GM12865 (cell line): ENCODE results near the gene SAMD13.

Experiments used
- DNase-seq: peaks from one replicate; pipeline ENCODE4 v3.0.0; 2010; ENCODE audit warnings: low read depth
- H3K4me3 ChIP-seq: 2 replicates; pipeline ENCODE4 v1.5.1; 2011; ENCODE audit warnings: mild to moderate bottlenecking, low read depth, low read length, control low read depth
- CTCF ChIP-seq: IDR thresholded peaks from 2 replicates; pipeline ENCODE4 v1.5.1; 2011; ENCODE audit warnings: low read length, control low read depth, low read depth, inconsistent platforms; ENCODE audit not compliant: insufficient read depth; ENCODE audit errors: missing control alignments

The SAMD13 gene

GRCh38 chr1:84358695-84359094, 57.2 kb downstream of the SAMD13 start:
- TF ChIP-seq CTCF = no peak
- H3K4me3 ChIP-seq = no peak overlapping the region
- no peak for DNase-seq

- H3K4me3 ChIP-seq = no peak overlapping the region
- no peak for DNase-seq
- TF ChIP-seq CTCF = no peak
Observed at GRCh38 chr1:84360316-84360715, 58.8 kb downstream of the SAMD13 start.

- no peak for DNase-seq
- H3K4me3 ChIP-seq = no peak overlapping the region
- no peak for TF ChIP-seq CTCF
Observed at GRCh38 chr1:84361796-84362195, 60.3 kb downstream of the SAMD13 start.

- no peak for DNase-seq
- no peak for TF ChIP-seq CTCF
Observed at GRCh38 chr1:84363019-84363418, 61.5 kb downstream of the SAMD13 start.

GRCh38 chr1:84363622-84364021, 62.1 kb downstream of the SAMD13 start:
- no peak for TF ChIP-seq CTCF
- DNase-seq = no peak
- H3K4me3 ChIP-seq = no peak overlapping the region

More at GRCh38 chr1:84363019-84363418, 61.5 kb downstream of the SAMD13 start:
- no peak overlapping the region for H3K4me3 ChIP-seq

GRCh38 chr1:84365225-84366221, 64.0 kb downstream of the SAMD13 start:
- TF ChIP-seq CTCF = no peak
- no peak overlapping the region for H3K4me3 ChIP-seq

GRCh38 chr1:84366786-84367185, 65.3 kb downstream of the SAMD13 start:
- DNase-seq = no peak
- TF ChIP-seq CTCF = no peak
- H3K4me3 ChIP-seq = no peak overlapping the region

More at GRCh38 chr1:84365225-84366221, 64.0 kb downstream of the SAMD13 start:
- no peak for DNase-seq
